Adrenal gland (tissue), 12 donors: Measurements from ENCODE around the gene NABP2. TPM values are rescaled to one million over a fixed set of nuclear protein-coding genes. Genes with fewer than 3 reads are reported as not detected.
"Not testable (repeated sequence)": the region's sequence is repeated elsewhere in the genome, so short reads cannot be mapped to it uniquely, and the experiment has no call there.

Experiments
- DNase-seq, 7 donors: peaks; one replicate each; pipeline ENCODE4 v3.0.0-alpha.2; 2019 to 2020
- H3K27ac ChIP-seq, 5 donors: fragments of 200-600 bp; sonication (generic) in 4 of 5; 1 replicate in 3 of 5; 2 replicates in 2 of 5; pipeline versions ENCODE4 v1.5.1 to v1.8.0; 2016 to 2020; ENCODE audit warnings: mild to moderate bottlenecking in 1 of 5
- H3K27me3 ChIP-seq: fragments of 200-600 bp; 2 replicates; pipeline ENCODE4 v1.8.0; 2021
- H3K36me3 ChIP-seq, 2 donors: fragments of 200-600 bp; replicated peaks in 1 of 2; 1 replicate in 1 of 2; 2 replicates in 1 of 2; pipeline versions ENCODE4 v1.5.1 to v1.8.0; 2018 to 2022
- H3K4me1 ChIP-seq, 2 donors: fragments of 200-600 bp; replicated peaks in 1 of 2; 1 replicate in 1 of 2; 2 replicates in 1 of 2; pipeline versions ENCODE4 v1.5.1 to v1.8.0; 2018 to 2021
- H3K4me3 ChIP-seq, 4 donors: fragments of 200-600 bp; sonication (generic) in 3 of 4; one replicate each; pipeline ENCODE4 v1.5.1; 2016 to 2018
- H3K9me3 ChIP-seq, 3 donors: fragments of 200-600 bp; sonication (generic) in 1 of 3; replicated peaks in 1 of 3; 1 replicate in 2 of 3; 2 replicates in 1 of 3; pipeline versions ENCODE4 v1.5.1 to v1.8.0; 2016 to 2021
- POLR2A ChIP-seq, 2 donors: fragments of 450-650 bp; IDR thresholded peaks; one replicate each; pipeline ENCODE4 v1.6.1; 2017; ENCODE audit warnings: antibody characterized with exemption in 2 of 2, mild to moderate bottlenecking in 2 of 2, moderate library complexity in 1 of 2
- WGBS, 4 donors: extraction: QIAGEN DNeasy Blood & Tissue Kit in 2 of 4; methylation state at CpG; one replicate each; pipeline versions ENCODE4 v1.1.5 to v1.1.7; 2013 to 2017; 5-methylcytosine and 5-hydroxymethylcytosine counted together
- intact Hi-C, 2 donors: fragments of 100-400 bp; cut with DNase I; formaldehyde crosslinking; loops; one replicate each; pipeline versions ENCODE4 v1.14.1 to v1.15.0; 2022 to 2023
- polyA plus RNA-seq, 3 donors: library from polyadenylated mRNA; stranded (reverse); fragments of 200-250 nt in 2 of 3; fragments of 350-450 nt in 1 of 3; fragmentation: Illumina TruSeq in 1 of 3; extraction: RNeasy Lipid Tissue Mini Kit (QIAGEN cat#74804) in 1 of 3; gene quantifications; one replicate each; pipeline ENCODE4 v1.2.3, GENCODE V29; 2013 to 2014
- total RNA-seq, 9 donors: library from RNA; depleted of rRNA in 4 of 9; stranded (reverse); fragments of >200 nt in 4 of 9; fragments of 120-200 nt in 1 of 9; fragmentation: NEBNext Ultra II Directional in 1 of 9; extraction: Animal tissue kit (Norgen Biotek cat#: 25700) in 1 of 9; gene quantifications; one replicate each; pipeline versions ENCODE4 v1.1.0 to v1.2.4, GENCODE V29; 2013 to 2023
- TF ChIP-seq, protein P1 (sequence below), 6 experiments: fragments of 450-650 bp in 4 of 6; fragments of 200-600 bp in 2 of 6; sonication (generic) in 1 of 6; IDR thresholded peaks; 1 replicate in 5 of 6; 2 replicates in 1 of 6; pipeline versions ENCODE4 v1.5.1 to v1.8.0; 2016 to 2021; ENCODE audit warnings: antibody characterized with exemption in 6 of 6, mild to moderate bottlenecking in 2 of 6, moderate library complexity in 1 of 6
- donor health status: healthy with polysubstance abuse.
- donor health status: Bipolar disorder and iron deficiency.
- donor health status: DM: yes; HTN: yes; CAD: no.
- donor health status: DM: no; HTN: no; CAD: no.
- donor health status: DM: no; HTN: no; CAD: no.
- donor health status: DM: yes; HTN: yes; CAD: no.

NABP2 gene
- total and polyA plus RNA-seq, 12 donors, result 23.8 to 55.4 (median 46.2) TPM

DNA sequence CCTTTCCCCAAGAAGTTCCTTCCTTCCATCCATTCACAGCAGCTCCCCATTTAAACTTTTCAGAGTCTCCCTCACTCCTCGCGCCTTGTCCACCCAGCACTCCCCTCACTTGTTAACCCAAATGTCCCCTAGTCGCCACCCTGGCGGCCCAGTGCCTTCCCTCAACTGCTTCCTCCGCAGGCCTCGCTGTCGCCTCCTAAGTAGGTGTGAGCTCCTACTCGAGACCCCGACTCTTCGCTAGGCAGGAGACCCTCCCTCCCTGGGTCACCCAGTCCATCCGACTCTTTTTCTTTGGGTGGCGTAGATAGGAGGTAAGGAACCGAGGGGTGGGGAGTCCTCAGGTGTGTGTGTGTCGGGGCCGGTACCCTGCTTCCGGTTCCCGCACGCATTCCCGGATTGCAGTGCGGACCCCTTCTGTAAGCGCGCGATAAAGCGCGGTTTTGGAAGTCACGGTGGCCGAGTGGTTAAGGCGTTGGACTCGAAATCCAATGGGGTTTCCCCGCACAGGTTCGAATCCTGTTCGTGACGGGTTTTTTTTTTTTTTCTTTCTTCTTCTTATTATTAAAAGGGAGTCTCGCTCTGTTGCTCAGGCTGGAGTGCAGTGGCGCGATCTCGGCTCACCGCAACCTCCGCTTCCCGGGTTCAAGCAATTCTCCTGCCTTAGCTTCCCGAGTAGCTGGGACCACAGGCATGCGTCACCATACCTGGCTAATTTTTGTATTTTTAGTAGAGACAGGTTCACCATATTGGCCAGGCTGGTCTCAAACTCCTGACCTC lies 34.0 kb upstream of the NABP2 start:
- no peak for TF ChIP-seq POLR2A (IDR thresholded peaks at IDR 0.05)
- TF ChIP-seq, protein P1, sequence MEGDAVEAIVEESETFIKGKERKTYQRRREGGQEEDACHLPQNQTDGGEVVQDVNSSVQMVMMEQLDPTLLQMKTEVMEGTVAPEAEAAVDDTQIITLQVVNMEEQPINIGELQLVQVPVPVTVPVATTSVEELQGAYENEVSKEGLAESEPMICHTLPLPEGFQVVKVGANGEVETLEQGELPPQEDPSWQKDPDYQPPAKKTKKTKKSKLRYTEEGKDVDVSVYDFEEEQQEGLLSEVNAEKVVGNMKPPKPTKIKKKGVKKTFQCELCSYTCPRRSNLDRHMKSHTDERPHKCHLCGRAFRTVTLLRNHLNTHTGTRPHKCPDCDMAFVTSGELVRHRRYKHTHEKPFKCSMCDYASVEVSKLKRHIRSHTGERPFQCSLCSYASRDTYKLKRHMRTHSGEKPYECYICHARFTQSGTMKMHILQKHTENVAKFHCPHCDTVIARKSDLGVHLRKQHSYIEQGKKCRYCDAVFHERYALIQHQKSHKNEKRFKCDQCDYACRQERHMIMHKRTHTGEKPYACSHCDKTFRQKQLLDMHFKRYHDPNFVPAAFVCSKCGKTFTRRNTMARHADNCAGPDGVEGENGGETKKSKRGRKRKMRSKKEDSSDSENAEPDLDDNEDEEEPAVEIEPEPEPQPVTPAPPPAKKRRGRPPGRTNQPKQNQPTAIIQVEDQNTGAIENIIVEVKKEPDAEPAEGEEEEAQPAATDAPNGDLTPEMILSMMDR (IDR thresholded peaks at IDR 0.05), result peak in 2 of 6 experiments; percentile 1 to 48
- 1 to 2% (median 2%) methylated on average over 38 to 42 of the region's 42 CpGs for WGBS, 4 donors
- Histone ChIP-seq H3K4me1 (peaks cover 16 to 25% of the 10 kb centered on the region in 2 donors), H3K36me3 (peaks cover 0 to 11% of the 10 kb centered on the region in 2 donors), H3K4me3 (peak overlapping the region in 3 of 4 donors; percentile 32 to 88 (median 86)), H3K9me3 (no peaks in the 10 kb centered on the region), H3K27ac (peak overlapping the region; percentile 66 to 92 (median 76)), H3K27me3 (no peaks in the 10 kb centered on the region)
- intact Hi-C loops, result loop anchor here (2.0 to 5.0 kb wide), 4 partner anchors 37 to 272 kb away; no protein-coding TSS in a partner anchor
- DNase-seq, result peak; percentile 73 to 95 (median 80)

GRCh38 chr12:56190695-56191155 lies 33.4 kb upstream of the NABP2 start:
- peak overlapping the region in 4 of 5 donors; percentile 73 to 92 (median 84) for H3K27ac ChIP-seq

DNA sequence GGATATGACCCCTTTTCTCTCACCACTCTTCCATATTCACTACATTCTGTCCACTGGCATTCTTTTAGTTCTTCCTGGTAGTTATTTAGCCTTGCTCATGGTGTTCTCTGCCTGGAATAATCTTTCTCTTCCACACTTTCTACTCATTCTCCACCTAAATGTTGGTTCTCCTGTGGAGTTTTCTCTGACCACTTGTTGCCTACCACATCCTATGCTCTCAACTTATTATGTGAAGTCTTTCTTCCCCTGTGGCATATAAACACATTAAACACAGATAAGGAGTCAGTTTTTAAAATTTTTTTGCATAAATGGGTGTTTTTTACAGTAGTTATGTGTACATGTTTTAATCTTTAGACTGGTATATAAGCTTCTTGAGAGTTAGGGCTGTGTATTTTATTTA lies 31.6 kb upstream of the NABP2 start:
- Histone ChIP-seq H3K27ac (no peak overlapping the region), H3K4me3 (no peak overlapping the region), H3K36me3 (no peaks in the 10 kb centered on the region), H3K27me3 (no peaks in the 10 kb centered on the region), H3K9me3 (no peaks in the 10 kb centered on the region), H3K4me1 (peaks cover 14 to 16% of the 10 kb centered on the region in 2 donors)
- intact Hi-C loops, result loop anchor here in 1 of 2 donors (5.0 kb wide), 2 partner anchors 35 to 270 kb away; no protein-coding TSS in a partner anchor
- TF ChIP-seq POLR2A (IDR thresholded peaks at IDR 0.05), result no peak
- TF ChIP-seq, protein P1 (IDR thresholded peaks at IDR 0.05), result no peak
- no peak for DNase-seq

More at GRCh38 chr12:56190695-56191155, 33.4 kb upstream of the NABP2 start:
- intact Hi-C loops, result loop anchor here in 1 of 2 donors (5.0 kb wide), 2 partner anchors 37 to 272 kb away; no protein-coding TSS in a partner anchor
- Histone ChIP-seq H3K9me3 (no peaks in the 10 kb centered on the region), H3K4me1 (peaks cover 16 to 25% of the 10 kb centered on the region in 2 donors), H3K4me3 (peak overlapping the region in 2 of 4 donors; percentile 32 to 88), H3K27me3 (no peaks in the 10 kb centered on the region), H3K36me3 (peaks cover 0 to 5% of the 10 kb centered on the region in 2 donors)
- WGBS, 4 donors, result 17 to 24% (median 21%) methylated on average over 9 of the region's 9 CpGs
- no peak for TF ChIP-seq POLR2A (IDR thresholded peaks at IDR 0.05)
- TF ChIP-seq, protein P1 (IDR thresholded peaks at IDR 0.05), result no peak
- no peak for DNase-seq

DNA sequence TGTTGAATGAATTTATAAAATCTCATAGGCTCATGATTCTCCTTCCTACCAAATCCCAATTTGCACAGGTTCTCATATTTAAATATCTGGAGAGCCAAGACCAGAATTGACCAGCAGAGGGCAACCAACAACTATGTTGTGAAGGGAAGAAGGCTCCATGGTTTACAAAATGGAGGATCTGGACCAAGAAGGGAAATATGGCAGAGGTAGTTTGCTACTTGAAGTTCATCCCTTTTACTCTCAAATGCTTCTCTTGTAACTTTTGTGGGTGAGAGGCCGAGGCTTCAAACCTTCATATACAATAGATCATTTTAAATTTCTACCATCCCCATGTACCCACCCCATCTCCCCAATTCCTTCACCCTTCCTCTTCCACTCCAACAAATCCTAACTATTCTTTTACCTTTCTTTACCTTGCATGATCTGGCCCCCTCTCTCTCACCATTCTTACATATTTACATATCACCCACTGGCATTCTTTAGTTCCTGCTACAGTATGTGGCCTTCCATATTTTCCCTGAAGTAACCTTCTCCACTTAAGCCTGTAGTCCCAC lies 31.0 kb upstream of the NABP2 start:
- Histone ChIP-seq H3K4me3 (no peak overlapping the region), H3K4me1 (peaks cover 9 to 11% of the 10 kb centered on the region in 2 donors), H3K27ac (no peak overlapping the region), H3K27me3 (no peaks in the 10 kb centered on the region), H3K9me3 (no peaks in the 10 kb centered on the region), H3K36me3 (no peaks in the 10 kb centered on the region)
- intact Hi-C loops, result loop anchor here in 1 of 2 donors (5.0 kb wide), 2 partner anchors 34 to 269 kb away; no protein-coding TSS in a partner anchor
- 25 to 53% (median 36%) methylated on average over 1 of the region's 1 CpG for WGBS, 4 donors
- DNase-seq, result peak; percentile 77 to 92 (median 85)
- TF ChIP-seq POLR2A (IDR thresholded peaks at IDR 0.05), result no peak
- TF ChIP-seq, protein P1 (IDR thresholded peaks at IDR 0.05), result peak; percentile 83 to 90 (median 88)

GRCh38 chr12:56196818-56197550 lies 27.2 kb upstream of the NABP2 start:
- intact Hi-C loops, DNase-seq: not testable (repeated sequence)
- H3K27ac ChIP-seq, result peak overlapping the region in 2 of 5 donors; percentile 38 to 61

More at GRCh38 chr12:56196818-56197550, 27.2 kb upstream of the NABP2 start:
- not testable (repeated sequence) for H3K4me1 ChIP-seq, H3K27me3 ChIP-seq, H3K9me3 ChIP-seq, H3K4me3 ChIP-seq, H3K36me3 ChIP-seq
- WGBS, 4 donors, result 57 to 72% (median 68%) methylated on average over 11 of the region's 11 CpGs
